GM19099 (cell line): Measurements from ENCODE around the gene CEP70.

Source experiments
- POLR2A ChIP-seq: IDR thresholded peaks from 3 replicates; pipeline ENCODE4 v1.6.1; 2011; ENCODE audit warnings: low read depth; ENCODE audit not compliant: insufficient read length; ENCODE audit errors: extremely low read depth

CEP70 gene

GRCh38 chr3:138445236-138445635 is 148.8 kb downstream of the CEP70 start:
- no peak for TF ChIP-seq POLR2A
